Cardiac fibroblast (primary cell): Measurements from ENCODE around the gene MBL2.

ENCODE experiments used
- DNase-seq, 2 donors: peaks; one replicate each; pipeline versions ENCODE4 v3.0.0 to v3.0.0-alpha.2; 2010; ENCODE audit warnings: low read depth in 2 of 2
- H3K4me3 ChIP-seq, 2 donors: replicated peaks in 1 of 2; 1 replicate in 1 of 2; 2 replicates in 1 of 2; pipeline ENCODE4 v1.5.1; 2011; ENCODE audit warnings: low read depth in 2 of 2, low read length in 2 of 2, mild to moderate bottlenecking in 2 of 2, moderate library complexity in 1 of 2
- TF ChIP-seq, protein P1 (sequence below): IDR thresholded peaks from one replicate; pipeline ENCODE4 v1.5.1; 2011; ENCODE audit warnings: low read depth, mild to moderate bottlenecking, low read length, inconsistent platforms

Gene MBL2

DNA sequence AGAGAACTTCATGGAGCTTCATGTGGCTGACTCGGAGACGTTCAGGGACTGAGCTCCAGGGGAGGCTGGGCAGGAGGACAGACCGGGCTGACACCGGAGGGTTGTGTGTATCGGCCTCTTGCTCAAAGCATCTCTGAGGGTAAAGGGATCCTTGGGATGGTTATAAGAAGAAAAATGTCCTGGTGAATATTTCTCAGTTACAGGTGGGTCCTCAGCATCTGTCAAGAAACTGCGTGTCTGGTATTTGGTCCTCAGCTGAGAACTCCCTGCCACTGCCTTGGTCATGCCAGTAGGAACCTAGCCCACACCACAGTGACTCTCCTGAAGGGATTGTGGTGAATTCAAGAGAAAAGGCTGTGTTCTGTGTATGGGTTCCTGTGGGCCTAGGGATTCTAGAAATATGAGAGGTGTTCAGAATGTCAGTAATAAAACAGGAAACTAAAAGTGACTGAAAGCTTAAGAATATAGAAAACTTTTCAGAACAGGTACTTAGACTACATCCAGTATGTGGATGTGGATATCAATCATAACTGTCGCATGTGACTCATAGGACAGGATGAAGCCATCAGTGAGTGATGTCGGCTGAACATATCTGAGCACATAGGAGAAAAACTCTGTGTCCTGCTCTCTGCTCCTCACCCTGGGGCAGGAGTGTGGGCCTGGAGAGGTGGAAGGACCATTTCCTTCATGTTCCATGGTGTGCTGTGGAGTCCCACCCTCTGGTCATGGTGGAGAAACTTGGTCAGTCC lies 28.4 kb downstream of the MBL2 start:
- H3K4me3 ChIP-seq = no peak overlapping the region
- TF ChIP-seq, protein P1, sequence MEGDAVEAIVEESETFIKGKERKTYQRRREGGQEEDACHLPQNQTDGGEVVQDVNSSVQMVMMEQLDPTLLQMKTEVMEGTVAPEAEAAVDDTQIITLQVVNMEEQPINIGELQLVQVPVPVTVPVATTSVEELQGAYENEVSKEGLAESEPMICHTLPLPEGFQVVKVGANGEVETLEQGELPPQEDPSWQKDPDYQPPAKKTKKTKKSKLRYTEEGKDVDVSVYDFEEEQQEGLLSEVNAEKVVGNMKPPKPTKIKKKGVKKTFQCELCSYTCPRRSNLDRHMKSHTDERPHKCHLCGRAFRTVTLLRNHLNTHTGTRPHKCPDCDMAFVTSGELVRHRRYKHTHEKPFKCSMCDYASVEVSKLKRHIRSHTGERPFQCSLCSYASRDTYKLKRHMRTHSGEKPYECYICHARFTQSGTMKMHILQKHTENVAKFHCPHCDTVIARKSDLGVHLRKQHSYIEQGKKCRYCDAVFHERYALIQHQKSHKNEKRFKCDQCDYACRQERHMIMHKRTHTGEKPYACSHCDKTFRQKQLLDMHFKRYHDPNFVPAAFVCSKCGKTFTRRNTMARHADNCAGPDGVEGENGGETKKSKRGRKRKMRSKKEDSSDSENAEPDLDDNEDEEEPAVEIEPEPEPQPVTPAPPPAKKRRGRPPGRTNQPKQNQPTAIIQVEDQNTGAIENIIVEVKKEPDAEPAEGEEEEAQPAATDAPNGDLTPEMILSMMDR = no peak
- no peak for DNase-seq

DNA sequence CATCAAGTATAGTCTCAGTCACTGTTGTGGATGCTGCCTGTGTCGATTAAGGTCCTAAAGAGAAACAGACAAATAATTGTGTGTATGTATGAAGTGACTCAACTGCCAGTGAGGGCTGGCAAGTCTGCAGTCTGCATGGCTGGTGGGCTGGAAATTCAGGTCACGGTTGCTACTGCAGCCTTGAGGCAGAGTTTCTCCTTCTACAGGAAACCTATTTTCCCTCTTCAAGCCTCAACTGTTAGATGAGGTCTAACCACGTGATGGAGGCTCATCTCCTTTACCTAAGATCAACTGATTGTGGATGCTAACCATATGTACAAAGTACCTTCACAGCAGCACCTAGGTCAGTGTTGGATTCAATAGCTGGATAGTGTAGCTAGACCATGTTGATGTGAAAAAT lies 29.9 kb downstream of the MBL2 start:
- DNase-seq = no peak
- no peak overlapping the region for H3K4me3 ChIP-seq
- TF ChIP-seq, protein P1 = no peak

DNA sequence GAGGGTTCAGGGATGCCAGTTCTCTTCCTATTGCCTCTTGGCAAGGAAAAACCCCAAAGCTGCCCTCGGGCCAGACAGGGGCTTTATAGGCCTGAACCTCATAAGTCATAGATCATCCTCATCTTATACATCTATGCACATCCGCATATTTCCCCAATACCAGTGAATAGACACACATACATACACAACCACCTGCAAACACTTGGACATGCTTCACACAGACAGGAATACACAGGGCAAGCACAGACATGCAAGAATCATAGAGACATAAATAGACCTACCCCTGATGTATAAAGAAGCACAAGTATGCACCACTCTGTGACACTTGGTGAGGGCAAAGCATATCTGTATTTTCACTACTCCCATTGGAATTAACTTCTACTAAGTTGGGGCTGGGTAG lies 30.7 kb downstream of the MBL2 start:
- no peak for DNase-seq
- no peak overlapping the region for H3K4me3 ChIP-seq
- TF ChIP-seq, protein P1 = no peak

DNA sequence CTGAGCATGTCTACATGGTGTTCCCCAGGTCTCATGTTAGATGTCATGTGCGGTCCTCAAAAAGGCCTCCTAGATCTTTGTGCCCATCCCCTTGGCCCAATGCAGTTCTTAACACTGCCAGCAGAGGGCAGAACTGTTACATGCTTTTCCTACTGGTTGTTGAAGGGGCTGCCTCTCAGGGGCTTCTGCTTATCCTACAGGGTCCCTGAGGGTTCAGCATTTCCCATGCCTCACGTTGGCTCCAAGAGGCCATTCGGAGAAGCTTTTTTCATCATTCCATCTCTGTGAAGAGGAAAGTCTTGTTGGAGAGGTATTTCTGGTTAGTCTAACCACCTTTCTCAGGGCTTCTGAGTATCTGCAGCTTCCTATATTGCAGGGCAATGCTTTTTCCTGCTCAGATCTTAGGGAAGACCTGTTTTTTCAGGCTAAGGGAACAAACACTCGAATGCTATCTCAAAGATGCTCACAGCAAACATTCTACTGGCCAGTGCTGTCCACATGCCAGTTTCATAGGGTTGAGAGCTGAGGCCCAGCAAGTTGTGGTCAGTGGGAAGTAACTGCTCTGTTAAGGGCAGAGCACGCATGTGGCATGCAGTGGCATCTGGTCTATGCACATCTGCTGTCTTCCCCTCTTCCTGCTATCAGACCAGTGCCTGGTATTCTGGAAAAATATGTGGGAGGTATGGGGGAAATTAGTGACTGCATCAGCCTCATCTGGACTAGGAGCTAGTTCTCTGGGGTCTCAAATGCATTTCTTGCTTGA lies 31.5 kb downstream of the MBL2 start:
- TF ChIP-seq, protein P1 = peak; percentile 90
- DNase-seq = peak; percentile 46 to 52
- no peak overlapping the region for H3K4me3 ChIP-seq

DNA sequence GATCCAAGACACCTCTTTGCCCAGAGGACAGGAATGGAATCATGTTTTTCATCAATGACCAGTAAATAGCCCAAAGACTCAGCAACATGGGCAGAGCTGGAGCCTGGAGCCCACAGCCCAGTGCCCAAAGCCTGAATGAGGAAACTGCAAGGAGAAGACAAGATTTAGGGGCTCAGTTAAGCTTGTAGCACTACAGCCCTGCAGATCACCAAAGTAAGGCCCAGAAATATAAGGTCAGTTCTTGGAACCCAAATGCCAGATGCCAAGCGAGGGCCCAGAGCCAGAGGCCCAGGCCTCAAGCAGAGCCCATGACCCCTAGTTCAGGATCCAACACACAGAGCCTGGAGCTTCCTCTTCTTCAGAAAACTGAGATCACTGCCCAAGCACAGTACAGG lies 32.4 kb downstream of the MBL2 start:
- TF ChIP-seq, protein P1 = no peak
- H3K4me3 ChIP-seq = no peak overlapping the region
- no peak for DNase-seq

DNA sequence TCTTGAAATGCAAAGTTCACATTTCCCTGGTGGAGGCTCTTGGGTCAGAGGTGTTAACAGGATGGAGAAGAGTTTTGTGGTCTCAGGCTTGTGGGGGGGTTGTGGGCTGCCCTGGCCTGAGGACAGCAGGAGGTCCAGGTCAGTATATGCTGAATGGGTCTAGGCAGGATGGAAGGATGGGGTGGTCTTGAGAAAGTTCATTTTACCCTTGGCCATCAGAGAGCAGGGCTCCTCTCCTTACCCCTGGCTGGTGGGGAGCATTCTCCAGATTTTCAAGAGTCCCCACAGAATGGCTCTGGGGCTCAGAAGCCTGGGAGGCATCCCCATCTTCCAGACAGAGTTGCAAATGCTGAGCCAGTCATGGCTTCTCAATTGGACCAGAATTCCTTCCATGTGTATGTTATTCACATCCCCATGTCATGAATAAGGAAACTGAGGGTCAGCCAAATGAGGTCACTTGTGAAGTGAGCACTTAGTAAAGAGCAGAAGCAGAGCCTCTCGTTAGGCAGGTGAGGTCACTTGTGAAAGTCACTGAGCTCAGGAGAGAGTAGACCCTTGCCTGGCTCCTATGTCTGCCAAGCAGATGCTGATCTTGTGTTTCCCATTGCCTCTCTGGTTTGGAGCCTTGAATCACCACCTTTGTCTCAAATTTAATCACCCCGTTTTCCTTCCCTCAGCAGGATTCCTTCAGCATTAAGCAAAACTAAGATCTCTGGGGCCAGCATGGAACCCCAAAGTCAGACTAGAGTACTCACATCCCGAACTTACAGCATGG lies 33.0 kb downstream of the MBL2 start:
- H3K4me3 ChIP-seq = no peak overlapping the region
- TF ChIP-seq, protein P1 = no peak
- no peak for DNase-seq
